ENCODE measurements around the gene ASB3. TPM values are rescaled to one million over a fixed set of nuclear protein-coding genes. Genes with fewer than 3 reads are reported as not detected.

Gene ASB3
- total RNA-seq, 4 donors from 2014 or later: 24.2 to 32.2 (median 30.2) TPM

- intact Hi-C loops (cut with DNase I): no loop called here
- Histone ChIP-seq H3K27ac (no peak overlapping the region), H3K4me3 (replicated peaks in 1 of 3) (no peak overlapping the region), H3K9me3 (no peaks in the 10 kb centered on the region), H3K4me1 (no peaks in the 10 kb centered on the region), H3K36me3 (no peaks in the 10 kb centered on the region), H3K27me3 (no peaks in the 10 kb centered on the region)
- 4 to 11% methylated on average over 1 of the region's 1 CpG for WGBS, 2 donors
- no peak for TF ChIP-seq POLR2A (IDR thresholded peaks at IDR 0.05)
- TF ChIP-seq, protein P1, sequence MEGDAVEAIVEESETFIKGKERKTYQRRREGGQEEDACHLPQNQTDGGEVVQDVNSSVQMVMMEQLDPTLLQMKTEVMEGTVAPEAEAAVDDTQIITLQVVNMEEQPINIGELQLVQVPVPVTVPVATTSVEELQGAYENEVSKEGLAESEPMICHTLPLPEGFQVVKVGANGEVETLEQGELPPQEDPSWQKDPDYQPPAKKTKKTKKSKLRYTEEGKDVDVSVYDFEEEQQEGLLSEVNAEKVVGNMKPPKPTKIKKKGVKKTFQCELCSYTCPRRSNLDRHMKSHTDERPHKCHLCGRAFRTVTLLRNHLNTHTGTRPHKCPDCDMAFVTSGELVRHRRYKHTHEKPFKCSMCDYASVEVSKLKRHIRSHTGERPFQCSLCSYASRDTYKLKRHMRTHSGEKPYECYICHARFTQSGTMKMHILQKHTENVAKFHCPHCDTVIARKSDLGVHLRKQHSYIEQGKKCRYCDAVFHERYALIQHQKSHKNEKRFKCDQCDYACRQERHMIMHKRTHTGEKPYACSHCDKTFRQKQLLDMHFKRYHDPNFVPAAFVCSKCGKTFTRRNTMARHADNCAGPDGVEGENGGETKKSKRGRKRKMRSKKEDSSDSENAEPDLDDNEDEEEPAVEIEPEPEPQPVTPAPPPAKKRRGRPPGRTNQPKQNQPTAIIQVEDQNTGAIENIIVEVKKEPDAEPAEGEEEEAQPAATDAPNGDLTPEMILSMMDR (IDR thresholded peaks at IDR 0.05): no peak
- no peak for DNase-seq
Observed at GRCh38 chr2:53632714-53633113, 154.0 kb downstream of the ASB3 start.

DNA sequence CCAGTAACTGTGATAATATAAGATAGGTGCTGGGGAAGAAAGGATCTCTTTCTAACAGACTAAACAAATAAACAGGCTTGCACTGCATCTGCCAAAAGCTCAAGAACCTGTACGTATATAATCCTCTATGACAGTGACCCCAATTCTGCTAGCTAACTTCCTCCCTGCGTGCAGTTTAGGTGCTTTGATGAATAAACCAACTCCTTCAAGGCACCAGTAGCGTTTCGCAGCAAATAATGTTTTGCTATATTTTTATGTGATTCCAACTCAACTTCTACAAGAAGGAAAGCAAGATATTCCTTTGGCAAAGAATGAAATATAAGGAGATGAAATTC lies 154.7 kb downstream of the ASB3 start:
- TF ChIP-seq POLR2A (IDR thresholded peaks at IDR 0.05): no peak
- TF ChIP-seq, protein P1 (IDR thresholded peaks at IDR 0.05): no peak
- H3K9me3 ChIP-seq: no peaks in the 10 kb centered on the region
- no peak for DNase-seq
- intact Hi-C loops (cut with DNase I): no loop called here
- H3K4me1 ChIP-seq: no peaks in the 10 kb centered on the region
- no peak overlapping the region for H3K4me3 ChIP-seq (replicated peaks in 1 of 3)
- no peaks in the 10 kb centered on the region for H3K27me3 ChIP-seq
- 86 to 88% methylated on average over 4 of the region's 4 CpGs for WGBS, 2 donors
- H3K36me3 ChIP-seq: no peaks in the 10 kb centered on the region
- no peak overlapping the region for H3K27ac ChIP-seq

DNA sequence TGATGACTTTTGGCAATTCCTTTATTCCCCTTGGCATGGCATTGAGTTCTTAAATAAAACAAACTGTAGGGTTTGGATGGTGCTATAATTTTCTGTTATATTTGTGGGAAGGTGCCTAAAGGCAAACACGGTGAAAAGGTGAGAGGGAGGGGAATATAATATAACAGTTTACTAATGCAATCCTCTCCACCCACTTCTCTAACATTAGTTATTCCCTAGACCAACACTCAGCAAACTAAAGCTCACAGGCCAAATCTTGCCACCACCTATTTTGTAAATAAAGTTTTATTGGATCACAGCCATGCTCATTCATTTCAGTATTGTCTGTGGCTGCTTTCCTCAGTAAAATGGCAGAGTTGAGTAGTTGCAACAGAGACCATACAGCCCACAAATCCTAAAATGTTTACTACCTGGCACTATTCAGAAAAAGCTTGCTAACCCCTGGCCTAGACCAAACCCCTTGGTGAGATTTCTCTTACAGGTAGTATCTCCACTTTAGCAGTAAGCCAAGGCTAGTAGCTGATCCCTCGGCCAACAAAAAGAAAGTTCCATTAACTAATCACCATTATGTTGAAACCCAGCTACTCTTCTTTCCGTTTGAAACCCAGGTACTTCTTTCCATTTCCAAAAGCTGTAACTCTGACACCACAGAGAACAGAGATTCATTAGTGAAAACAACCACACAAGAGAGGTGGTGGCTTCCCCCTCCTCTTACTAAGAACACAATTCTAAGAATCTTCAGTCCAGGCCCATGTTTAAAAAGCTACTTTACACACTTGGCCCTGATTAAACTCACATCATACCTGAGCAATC lies 155.2 kb downstream of the ASB3 start:
- H3K27me3 ChIP-seq: no peaks in the 10 kb centered on the region
- H3K27ac ChIP-seq: no peak overlapping the region
- no peak overlapping the region for H3K4me3 ChIP-seq (replicated peaks in 1 of 3)
- H3K36me3 ChIP-seq: no peaks in the 10 kb centered on the region
- no peaks in the 10 kb centered on the region for H3K4me1 ChIP-seq
- no peaks in the 10 kb centered on the region for H3K9me3 ChIP-seq
- TF ChIP-seq, protein P1 (IDR thresholded peaks at IDR 0.05): no peak
- no peak for TF ChIP-seq POLR2A (IDR thresholded peaks at IDR 0.05)
- intact Hi-C loops (cut with DNase I): no loop called here
- no peak for DNase-seq
- WGBS, 2 donors: 78 to 84% methylated on average over 3 of the region's 3 CpGs

GRCh38 chr2:53630026-53630606 lies 156.6 kb downstream of the ASB3 start:
- intact Hi-C loops (cut with DNase I): no loop called here
- no peak for DNase-seq
- no peaks in the 10 kb centered on the region for H3K4me1 ChIP-seq
- TF ChIP-seq POLR2A (IDR thresholded peaks at IDR 0.05): no peak
- TF ChIP-seq, protein P1 (IDR thresholded peaks at IDR 0.05): no peak
- 96% methylated on average over 7 of the region's 7 CpGs for WGBS, 2 donors
- H3K27ac ChIP-seq: no peak overlapping the region
- no peaks in the 10 kb centered on the region for H3K27me3 ChIP-seq
- H3K4me3 ChIP-seq (replicated peaks in 1 of 3): no peak overlapping the region
- no peaks in the 10 kb centered on the region for H3K36me3 ChIP-seq
- H3K9me3 ChIP-seq: no peaks in the 10 kb centered on the region

DNA sequence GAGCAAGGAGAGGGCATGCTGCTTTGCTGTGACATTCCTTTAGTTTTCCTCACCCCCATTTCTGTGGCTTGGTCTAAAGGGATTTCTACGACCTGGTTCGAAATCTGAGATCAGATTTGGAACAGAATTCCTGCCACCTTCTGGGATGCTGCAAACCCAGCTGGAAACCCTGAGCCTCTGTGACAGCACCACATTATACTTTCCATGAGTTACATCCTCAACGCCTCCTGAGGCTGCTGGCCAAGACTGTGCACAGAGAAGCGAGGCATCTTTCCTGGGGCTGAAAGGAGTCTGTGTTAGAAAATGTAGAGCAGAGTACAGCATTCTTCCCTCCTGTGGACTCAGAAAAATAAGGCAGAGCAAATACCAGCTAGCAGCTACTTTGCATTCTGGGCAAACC lies 157.3 kb downstream of the ASB3 start:
- H3K4me1 ChIP-seq: no peaks in the 10 kb centered on the region
- 78 to 90% methylated on average over 4 of the region's 4 CpGs for WGBS, 2 donors
- intact Hi-C loops (cut with DNase I): no loop called here
- no peaks in the 10 kb centered on the region for H3K36me3 ChIP-seq
- H3K27me3 ChIP-seq: no peaks in the 10 kb centered on the region
- no peak overlapping the region for H3K4me3 ChIP-seq (replicated peaks in 1 of 3)
- H3K27ac ChIP-seq: no peak overlapping the region
- TF ChIP-seq POLR2A (IDR thresholded peaks at IDR 0.05): no peak
- TF ChIP-seq, protein P1 (IDR thresholded peaks at IDR 0.05): no peak
- H3K9me3 ChIP-seq: no peaks in the 10 kb centered on the region
- DNase-seq: no peak

All from thyroid gland (tissue), 4 donors.